ENCODE data around the gene RASGRF1.

RASGRF1 gene

DNA sequence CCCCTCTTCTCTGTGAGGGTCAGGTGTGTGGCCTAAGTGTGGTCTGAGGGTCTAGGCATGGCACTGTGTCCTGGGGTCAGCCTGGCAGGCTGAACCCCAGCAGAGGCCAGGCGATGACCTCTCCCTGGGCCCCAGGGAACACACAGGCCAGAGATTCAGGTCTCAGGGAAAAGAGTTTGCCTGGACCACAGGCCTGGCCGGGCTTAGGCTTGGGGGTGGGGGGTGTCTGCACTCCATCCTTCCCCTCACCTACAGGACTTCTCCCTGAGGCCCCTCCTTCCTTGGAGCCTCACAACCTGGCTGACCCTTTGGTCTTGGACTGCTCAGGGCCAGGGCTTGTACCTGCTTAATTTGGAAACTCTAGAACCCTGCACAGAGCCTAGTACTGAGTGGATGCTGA, 21.8 kb downstream of the RASGRF1 start:
- no peak overlapping the region for H3K4me3 Mint-ChIP-seq
- H3K27me3 Mint-ChIP-seq (ENCODE audit: low read depth), result no peaks in the 10 kb centered on the region
- no peak for DNase-seq (ENCODE audit: low spot score)
- H3K9me3 Mint-ChIP-seq, result no peaks in the 10 kb centered on the region
- H3K4me1 Mint-ChIP-seq (ENCODE audit: low read depth), result no peaks in the 10 kb centered on the region
- no peak overlapping the region for H3K27ac Mint-ChIP-seq
- no peaks in the 10 kb centered on the region for H3K36me3 Mint-ChIP-seq (ENCODE audit: low read depth)

DNA sequence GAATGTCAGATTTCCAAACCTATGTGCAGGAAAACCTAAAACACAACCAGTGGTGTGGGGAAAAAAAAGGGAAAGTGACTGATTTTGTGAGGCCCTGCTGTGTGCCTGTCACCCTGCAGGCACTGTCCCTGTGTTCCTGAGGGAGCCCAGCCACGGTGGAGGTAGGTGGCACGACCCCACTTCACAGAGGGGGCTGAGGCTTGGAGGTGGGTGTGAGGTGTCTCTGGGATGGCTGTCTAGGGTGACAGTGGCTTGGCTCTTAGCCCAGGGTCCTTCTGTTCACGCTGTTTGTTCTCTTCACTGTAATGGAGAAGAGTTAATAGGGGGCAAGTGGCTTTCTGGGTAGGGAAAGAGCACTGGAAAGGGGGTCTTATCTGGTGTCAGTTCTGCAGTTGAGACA, 22.6 kb downstream of the RASGRF1 start:
- Mint-ChIP-seq H3K4me1 (ENCODE audit: low read depth) (no peaks in the 10 kb centered on the region), H3K4me3 (no peak overlapping the region), H3K27ac (no peak overlapping the region), H3K9me3 (no peaks in the 10 kb centered on the region), H3K36me3 (ENCODE audit: low read depth) (no peaks in the 10 kb centered on the region), H3K27me3 (ENCODE audit: low read depth) (peaks cover 3% of the 10 kb centered on the region)
- DNase-seq (ENCODE audit: low spot score), result no peak

DNA sequence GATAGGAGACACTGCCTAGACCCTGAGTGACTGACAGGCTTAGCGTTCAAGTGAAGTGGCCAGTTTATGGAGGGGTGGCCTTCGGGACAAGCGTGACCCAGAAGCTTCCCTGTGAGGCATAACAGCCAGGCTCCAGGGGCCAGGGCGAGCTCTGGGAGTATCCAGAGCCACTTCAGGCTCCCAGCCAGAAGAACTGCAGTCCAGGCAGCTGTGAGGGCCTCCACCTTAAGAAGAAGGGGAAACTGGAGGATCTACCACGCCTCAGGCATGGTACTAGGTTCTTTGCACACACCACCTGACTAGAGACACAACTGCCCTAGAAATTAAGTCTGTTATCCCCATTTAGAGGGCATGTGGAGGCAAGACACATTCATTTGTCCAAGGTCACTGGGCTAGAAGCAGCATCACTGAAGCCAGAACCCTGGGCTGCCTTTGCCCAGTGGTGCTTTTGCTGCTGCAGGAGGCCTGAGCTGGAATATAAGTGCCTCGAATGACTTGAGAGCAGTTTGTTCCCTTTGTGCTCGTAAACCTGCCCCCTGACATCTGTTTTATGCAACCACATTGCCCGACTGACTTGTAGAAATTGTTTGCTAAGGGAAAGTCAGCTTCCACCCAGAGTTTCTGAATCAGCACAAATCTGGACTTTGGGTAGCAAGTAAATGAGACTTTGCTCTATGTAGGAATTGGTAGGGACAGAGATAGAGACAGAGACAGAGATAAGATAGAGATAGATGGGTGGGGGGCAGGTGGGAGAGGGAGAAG, 23.3 kb downstream of the RASGRF1 start:
- no peak overlapping the region for H3K27ac Mint-ChIP-seq
- DNase-seq (ENCODE audit: low spot score), result no peak
- no peak overlapping the region for H3K4me3 Mint-ChIP-seq
- H3K27me3 Mint-ChIP-seq (ENCODE audit: low read depth), result peaks cover 4% of the 10 kb centered on the region
- H3K9me3 Mint-ChIP-seq, result no peaks in the 10 kb centered on the region
- no peaks in the 10 kb centered on the region for H3K4me1 Mint-ChIP-seq (ENCODE audit: low read depth)
- H3K36me3 Mint-ChIP-seq (ENCODE audit: low read depth), result no peaks in the 10 kb centered on the region

DNA sequence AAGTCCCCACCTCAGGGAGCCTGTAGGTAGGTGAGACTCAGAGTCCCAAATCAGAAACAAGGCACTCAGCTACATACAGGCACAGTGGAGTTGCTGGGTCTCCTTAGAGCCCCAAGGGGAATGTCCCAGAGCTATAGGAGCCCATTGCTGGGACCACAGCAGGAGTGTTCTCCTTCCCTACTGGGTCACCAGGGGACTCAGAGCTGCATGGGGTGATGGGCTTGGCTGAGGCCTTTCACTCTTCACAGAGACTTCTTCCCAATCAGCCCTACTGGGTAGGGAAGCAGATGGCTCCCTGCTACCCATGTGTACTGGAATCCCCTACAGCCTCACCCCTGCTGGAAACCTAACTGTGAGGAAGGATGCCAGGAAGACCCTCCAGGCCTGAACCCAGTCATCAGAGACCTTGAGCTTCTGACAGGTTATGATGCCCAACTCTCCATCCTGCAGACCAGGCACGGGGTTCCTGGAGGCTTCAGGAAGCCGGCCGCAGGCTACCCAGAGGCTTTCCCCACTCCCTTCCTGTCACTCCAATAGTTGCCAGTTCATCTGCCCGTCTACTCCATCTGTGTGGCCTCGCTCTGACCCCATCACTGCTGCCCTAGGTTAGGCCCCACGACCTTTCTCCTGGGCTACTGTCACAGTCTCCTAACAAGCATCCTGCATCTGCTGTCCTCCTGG, 24.0 kb downstream of the RASGRF1 start:
- Mint-ChIP-seq H3K27ac (no peak overlapping the region), H3K36me3 (ENCODE audit: low read depth) (no peaks in the 10 kb centered on the region), H3K27me3 (ENCODE audit: low read depth) (peaks cover 6% of the 10 kb centered on the region), H3K4me1 (ENCODE audit: low read depth) (no peaks in the 10 kb centered on the region), H3K4me3 (no peak overlapping the region), H3K9me3 (no peaks in the 10 kb centered on the region)
- no peak for DNase-seq (ENCODE audit: low spot score)

GRCh38 chr15:79065706-79066376, 24.7 kb downstream of the RASGRF1 start:
- Mint-ChIP-seq H3K27me3 (ENCODE audit: low read depth) (peaks cover 6% of the 10 kb centered on the region), H3K4me1 (ENCODE audit: low read depth) (no peaks in the 10 kb centered on the region), H3K27ac (no peak overlapping the region), H3K9me3 (no peaks in the 10 kb centered on the region), H3K36me3 (ENCODE audit: low read depth) (no peaks in the 10 kb centered on the region), H3K4me3 (no peak overlapping the region)
- no peak for DNase-seq (ENCODE audit: low spot score)

GRCh38 chr15:79065361-79065705, 25.2 kb downstream of the RASGRF1 start:
- H3K4me1 Mint-ChIP-seq (ENCODE audit: low read depth), result no peaks in the 10 kb centered on the region
- H3K27ac Mint-ChIP-seq, result no peak overlapping the region

DNA sequence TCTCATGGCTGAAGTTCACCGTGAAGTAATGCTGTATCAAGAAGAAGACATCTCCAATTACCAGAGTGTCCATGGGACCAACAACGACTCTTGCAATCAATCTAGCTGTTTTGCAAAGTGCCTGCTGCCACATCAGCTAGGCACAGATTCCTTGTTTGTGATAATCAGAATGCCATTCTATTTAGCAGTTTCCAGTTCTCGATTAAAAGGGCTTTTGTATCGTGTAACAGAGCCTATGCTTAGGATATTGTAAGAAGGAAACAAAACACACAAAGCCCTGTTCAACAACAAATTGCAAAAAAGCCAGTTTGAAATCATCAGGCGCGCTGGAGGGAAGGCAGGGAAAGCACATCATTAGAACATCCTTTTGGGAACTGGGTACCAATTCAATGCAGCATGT, 26.1 kb downstream of the RASGRF1 start:
- Mint-ChIP-seq H3K4me3 (no peak overlapping the region), H3K9me3 (no peaks in the 10 kb centered on the region), H3K27ac (no peak overlapping the region), H3K4me1 (ENCODE audit: low read depth) (no peaks in the 10 kb centered on the region), H3K36me3 (ENCODE audit: low read depth) (no peaks in the 10 kb centered on the region), H3K27me3 (ENCODE audit: low read depth) (peaks cover 6% of the 10 kb centered on the region)
- DNase-seq (ENCODE audit: low spot score), result no peak

More at GRCh38 chr15:79065361-79065705, 25.2 kb downstream of the RASGRF1 start:
- Mint-ChIP-seq H3K27me3 (ENCODE audit: low read depth) (peaks cover 6% of the 10 kb centered on the region), H3K36me3 (ENCODE audit: low read depth) (no peaks in the 10 kb centered on the region), H3K9me3 (no peaks in the 10 kb centered on the region), H3K4me3 (no peak overlapping the region)
- no peak for DNase-seq (ENCODE audit: low spot score)

DNA sequence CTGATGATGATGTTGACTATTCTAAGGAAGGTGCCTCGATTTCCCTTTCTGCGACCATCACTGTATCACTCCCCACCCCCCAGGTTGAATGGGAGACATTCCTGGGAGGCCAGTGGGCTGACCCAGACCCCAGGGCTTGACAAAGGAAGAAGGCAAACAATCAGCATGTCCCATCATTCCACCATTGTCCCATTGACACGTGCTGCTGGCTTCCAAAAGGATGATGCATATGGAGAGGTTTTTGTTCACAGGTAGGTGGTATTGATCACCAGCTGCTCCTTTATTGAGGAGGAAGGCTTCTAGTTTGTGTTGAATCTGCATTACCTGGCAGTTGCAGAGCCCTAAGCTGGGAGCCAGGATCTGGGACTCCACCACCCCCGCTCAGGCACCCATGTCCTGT, 30.4 kb downstream of the RASGRF1 start:
- Mint-ChIP-seq H3K27me3 (ENCODE audit: low read depth) (peaks cover 9% of the 10 kb centered on the region), H3K4me1 (ENCODE audit: low read depth) (no peaks in the 10 kb centered on the region), H3K4me3 (no peak overlapping the region), H3K9me3 (no peaks in the 10 kb centered on the region), H3K36me3 (ENCODE audit: low read depth) (no peaks in the 10 kb centered on the region), H3K27ac (no peak overlapping the region)
- no peak for DNase-seq (ENCODE audit: low spot score)

- Mint-ChIP-seq H3K4me3 (no peak overlapping the region), H3K36me3 (ENCODE audit: low read depth) (no peaks in the 10 kb centered on the region), H3K9me3 (no peaks in the 10 kb centered on the region), H3K27ac (no peak overlapping the region), H3K4me1 (ENCODE audit: low read depth) (no peaks in the 10 kb centered on the region), H3K27me3 (ENCODE audit: low read depth) (peaks cover 9% of the 10 kb centered on the region)
- DNase-seq (ENCODE audit: low spot score), result no peak
These were observed 31.5 kb downstream of the RASGRF1 start for GRCh38 chr15:79059081-79059572.

DNA sequence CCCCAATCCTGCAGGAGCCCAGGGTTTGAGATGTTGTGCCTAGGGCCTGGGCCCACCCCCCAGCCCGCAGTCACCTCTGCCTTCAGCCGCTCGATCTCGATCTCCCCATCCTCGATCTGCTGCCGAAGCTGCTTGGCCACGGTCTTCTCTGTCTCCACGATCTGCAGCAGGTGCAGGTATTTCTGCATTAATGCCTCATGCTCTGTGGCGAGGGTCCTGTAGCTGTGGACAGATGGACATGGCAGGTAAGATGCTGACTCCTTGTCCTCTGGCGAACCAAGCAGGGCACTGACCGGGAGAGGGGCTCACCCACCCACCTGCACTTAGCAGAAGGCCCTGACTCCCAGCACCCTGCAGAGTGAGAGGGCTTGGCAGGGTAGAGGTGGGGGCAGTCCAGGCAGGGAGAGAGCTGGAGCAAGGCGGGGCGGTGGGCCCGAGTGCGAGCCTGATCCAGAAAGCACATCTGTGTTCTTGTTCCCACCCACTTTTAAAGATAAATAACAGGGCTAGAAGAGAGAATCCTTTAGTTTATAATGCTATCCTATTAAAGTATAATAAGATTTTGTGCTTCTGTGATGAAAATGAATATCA, 32.2 kb downstream of the RASGRF1 start:
- Mint-ChIP-seq H3K4me1 (ENCODE audit: low read depth) (no peaks in the 10 kb centered on the region), H3K9me3 (no peaks in the 10 kb centered on the region), H3K4me3 (no peak overlapping the region), H3K27me3 (ENCODE audit: low read depth) (peaks cover 10% of the 10 kb centered on the region), H3K36me3 (ENCODE audit: low read depth) (no peaks in the 10 kb centered on the region), H3K27ac (no peak overlapping the region)
- DNase-seq (ENCODE audit: low spot score), result no peak

GRCh38 chr15:79057050-79057449, 33.5 kb downstream of the RASGRF1 start:
- H3K4me1 Mint-ChIP-seq (ENCODE audit: low read depth), result no peaks in the 10 kb centered on the region
- no peaks in the 10 kb centered on the region for H3K36me3 Mint-ChIP-seq (ENCODE audit: low read depth)
- no peaks in the 10 kb centered on the region for H3K9me3 Mint-ChIP-seq
- no peak overlapping the region for H3K27ac Mint-ChIP-seq
- DNase-seq (ENCODE audit: low spot score), result no peak
- peaks cover 7% of the 10 kb centered on the region for H3K27me3 Mint-ChIP-seq (ENCODE audit: low read depth)
- H3K4me3 Mint-ChIP-seq, result no peak overlapping the region

DNA sequence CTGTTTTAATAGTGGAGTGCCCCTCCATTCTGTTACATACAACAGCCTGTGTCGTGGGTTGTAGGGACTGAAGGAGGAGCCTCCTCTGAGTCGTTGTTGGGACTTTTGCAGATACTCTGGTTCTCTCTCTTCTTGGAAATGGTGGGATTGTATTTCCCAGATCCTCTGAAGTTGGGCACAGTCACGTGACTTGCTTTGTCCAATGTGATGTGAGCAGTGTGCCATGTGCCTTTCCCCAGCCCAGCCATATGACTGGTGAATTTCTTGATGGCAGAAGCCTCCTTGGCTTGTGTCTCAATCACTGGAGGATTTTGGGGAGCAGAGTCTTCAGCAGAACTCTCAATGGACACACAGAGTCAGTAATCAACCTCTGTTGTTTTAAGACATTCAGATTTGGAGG, 36.2 kb downstream of the RASGRF1 start:
- DNase-seq (ENCODE audit: low spot score), result no peak
- H3K27ac Mint-ChIP-seq, result no peak overlapping the region
- no peaks in the 10 kb centered on the region for H3K36me3 Mint-ChIP-seq (ENCODE audit: low read depth)
- H3K27me3 Mint-ChIP-seq (ENCODE audit: low read depth), result peaks cover 7% of the 10 kb centered on the region
- H3K9me3 Mint-ChIP-seq, result no peaks in the 10 kb centered on the region
- H3K4me1 Mint-ChIP-seq (ENCODE audit: low read depth), result no peaks in the 10 kb centered on the region
- H3K4me3 Mint-ChIP-seq, result no peak overlapping the region

- Mint-ChIP-seq H3K27me3 (ENCODE audit: low read depth) (peaks cover 7% of the 10 kb centered on the region), H3K4me3 (no peak overlapping the region), H3K4me1 (ENCODE audit: low read depth) (no peaks in the 10 kb centered on the region), H3K9me3 (no peaks in the 10 kb centered on the region), H3K27ac (no peak overlapping the region), H3K36me3 (ENCODE audit: low read depth) (no peaks in the 10 kb centered on the region)
- DNase-seq (ENCODE audit: low spot score), result no peak
These were observed 36.7 kb downstream of the RASGRF1 start for GRCh38 chr15:79053894-79054293.
